ENCODE results near the gene ARFGAP1. TPM values are rescaled to one million over a fixed set of nuclear protein-coding genes. Genes with fewer than 3 reads are reported as not detected.

ARFGAP1 gene
- total and polyA plus RNA-seq, 2 of the 8 experiments (the other 6 are each of a cell fraction or from before 2014, with no cell fraction given), result 93.7 to 100 TPM

DNA sequence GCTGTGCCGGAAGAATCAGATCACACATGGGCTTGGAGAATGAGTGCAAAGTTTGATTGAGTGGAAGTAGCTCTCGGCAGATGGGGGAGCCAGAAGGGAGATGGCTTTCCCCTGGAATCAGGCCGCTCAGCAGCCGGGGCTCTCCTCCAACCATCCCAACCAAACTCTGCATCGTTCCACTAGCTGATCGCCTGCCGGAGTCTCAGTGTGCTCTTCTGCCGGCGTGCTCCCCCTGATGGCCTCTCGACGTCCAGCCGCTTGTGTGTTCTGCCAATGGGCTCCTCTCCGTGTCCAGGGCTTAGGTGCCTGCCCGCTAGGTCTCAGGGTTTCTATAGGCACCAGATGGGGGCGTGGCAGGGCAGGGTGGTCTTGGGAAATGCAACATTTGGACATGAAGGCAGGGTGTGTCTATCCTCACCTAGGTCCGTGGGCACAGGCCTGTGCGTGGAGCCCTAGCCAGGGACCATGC lies 41.8 kb upstream of the ARFGAP1 start (continued):
- TF ChIP-seq, protein P1, sequence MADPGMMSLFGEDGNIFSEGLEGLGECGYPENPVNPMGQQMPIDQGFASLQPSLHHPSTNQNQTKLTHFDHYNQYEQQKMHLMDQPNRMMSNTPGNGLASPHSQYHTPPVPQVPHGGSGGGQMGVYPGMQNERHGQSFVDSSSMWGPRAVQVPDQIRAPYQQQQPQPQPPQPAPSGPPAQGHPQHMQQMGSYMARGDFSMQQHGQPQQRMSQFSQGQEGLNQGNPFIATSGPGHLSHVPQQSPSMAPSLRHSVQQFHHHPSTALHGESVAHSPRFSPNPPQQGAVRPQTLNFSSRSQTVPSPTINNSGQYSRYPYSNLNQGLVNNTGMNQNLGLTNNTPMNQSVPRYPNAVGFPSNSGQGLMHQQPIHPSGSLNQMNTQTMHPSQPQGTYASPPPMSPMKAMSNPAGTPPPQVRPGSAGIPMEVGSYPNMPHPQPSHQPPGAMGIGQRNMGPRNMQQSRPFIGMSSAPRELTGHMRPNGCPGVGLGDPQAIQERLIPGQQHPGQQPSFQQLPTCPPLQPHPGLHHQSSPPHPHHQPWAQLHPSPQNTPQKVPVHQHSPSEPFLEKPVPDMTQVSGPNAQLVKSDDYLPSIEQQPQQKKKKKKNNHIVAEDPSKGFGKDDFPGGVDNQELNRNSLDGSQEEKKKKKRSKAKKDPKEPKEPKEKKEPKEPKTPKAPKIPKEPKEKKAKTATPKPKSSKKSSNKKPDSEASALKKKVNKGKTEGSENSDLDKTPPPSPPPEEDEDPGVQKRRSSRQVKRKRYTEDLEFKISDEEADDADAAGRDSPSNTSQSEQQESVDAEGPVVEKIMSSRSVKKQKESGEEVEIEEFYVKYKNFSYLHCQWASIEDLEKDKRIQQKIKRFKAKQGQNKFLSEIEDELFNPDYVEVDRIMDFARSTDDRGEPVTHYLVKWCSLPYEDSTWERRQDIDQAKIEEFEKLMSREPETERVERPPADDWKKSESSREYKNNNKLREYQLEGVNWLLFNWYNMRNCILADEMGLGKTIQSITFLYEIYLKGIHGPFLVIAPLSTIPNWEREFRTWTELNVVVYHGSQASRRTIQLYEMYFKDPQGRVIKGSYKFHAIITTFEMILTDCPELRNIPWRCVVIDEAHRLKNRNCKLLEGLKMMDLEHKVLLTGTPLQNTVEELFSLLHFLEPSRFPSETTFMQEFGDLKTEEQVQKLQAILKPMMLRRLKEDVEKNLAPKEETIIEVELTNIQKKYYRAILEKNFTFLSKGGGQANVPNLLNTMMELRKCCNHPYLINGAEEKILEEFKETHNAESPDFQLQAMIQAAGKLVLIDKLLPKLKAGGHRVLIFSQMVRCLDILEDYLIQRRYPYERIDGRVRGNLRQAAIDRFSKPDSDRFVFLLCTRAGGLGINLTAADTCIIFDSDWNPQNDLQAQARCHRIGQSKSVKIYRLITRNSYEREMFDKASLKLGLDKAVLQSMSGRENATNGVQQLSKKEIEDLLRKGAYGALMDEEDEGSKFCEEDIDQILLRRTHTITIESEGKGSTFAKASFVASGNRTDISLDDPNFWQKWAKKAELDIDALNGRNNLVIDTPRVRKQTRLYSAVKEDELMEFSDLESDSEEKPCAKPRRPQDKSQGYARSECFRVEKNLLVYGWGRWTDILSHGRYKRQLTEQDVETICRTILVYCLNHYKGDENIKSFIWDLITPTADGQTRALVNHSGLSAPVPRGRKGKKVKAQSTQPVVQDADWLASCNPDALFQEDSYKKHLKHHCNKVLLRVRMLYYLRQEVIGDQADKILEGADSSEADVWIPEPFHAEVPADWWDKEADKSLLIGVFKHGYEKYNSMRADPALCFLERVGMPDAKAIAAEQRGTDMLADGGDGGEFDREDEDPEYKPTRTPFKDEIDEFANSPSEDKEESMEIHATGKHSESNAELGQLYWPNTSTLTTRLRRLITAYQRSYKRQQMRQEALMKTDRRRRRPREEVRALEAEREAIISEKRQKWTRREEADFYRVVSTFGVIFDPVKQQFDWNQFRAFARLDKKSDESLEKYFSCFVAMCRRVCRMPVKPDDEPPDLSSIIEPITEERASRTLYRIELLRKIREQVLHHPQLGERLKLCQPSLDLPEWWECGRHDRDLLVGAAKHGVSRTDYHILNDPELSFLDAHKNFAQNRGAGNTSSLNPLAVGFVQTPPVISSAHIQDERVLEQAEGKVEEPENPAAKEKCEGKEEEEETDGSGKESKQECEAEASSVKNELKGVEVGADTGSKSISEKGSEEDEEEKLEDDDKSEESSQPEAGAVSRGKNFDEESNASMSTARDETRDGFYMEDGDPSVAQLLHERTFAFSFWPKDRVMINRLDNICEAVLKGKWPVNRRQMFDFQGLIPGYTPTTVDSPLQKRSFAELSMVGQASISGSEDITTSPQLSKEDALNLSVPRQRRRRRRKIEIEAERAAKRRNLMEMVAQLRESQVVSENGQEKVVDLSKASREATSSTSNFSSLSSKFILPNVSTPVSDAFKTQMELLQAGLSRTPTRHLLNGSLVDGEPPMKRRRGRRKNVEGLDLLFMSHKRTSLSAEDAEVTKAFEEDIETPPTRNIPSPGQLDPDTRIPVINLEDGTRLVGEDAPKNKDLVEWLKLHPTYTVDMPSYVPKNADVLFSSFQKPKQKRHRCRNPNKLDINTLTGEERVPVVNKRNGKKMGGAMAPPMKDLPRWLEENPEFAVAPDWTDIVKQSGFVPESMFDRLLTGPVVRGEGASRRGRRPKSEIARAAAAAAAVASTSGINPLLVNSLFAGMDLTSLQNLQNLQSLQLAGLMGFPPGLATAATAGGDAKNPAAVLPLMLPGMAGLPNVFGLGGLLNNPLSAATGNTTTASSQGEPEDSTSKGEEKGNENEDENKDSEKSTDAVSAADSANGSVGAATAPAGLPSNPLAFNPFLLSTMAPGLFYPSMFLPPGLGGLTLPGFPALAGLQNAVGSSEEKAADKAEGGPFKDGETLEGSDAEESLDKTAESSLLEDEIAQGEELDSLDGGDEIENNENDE (IDR thresholded peaks at IDR 0.05; ENCODE audit: insufficient replicate concordance, low read length), result no peak
- TF ChIP-seq CBX8 (IDR thresholded peaks at IDR 0.05; ENCODE audit: borderline replicate concordance, low read depth, low read length) (no peak), TBP (IDR thresholded peaks at IDR 0.05; ENCODE audit: low read depth, low read length) (0 out of 2 replicates have a peak, but pooled peaks have one; percentile 48)
